Aorta (tissue), 5 donors: Measurements from ENCODE around the gene CDH23. TPM values are rescaled to one million over a fixed set of nuclear protein-coding genes. Genes with fewer than 3 reads are reported as not detected.
A peak's percentile ranks its signal among the peaks of the same experiment; 100 is the strongest.

Source experiments
- ATAC-seq: fragments of 200-7000 bp; cut with Tn5 transposase; one replicate; pipeline ENCODE4 v1.9.1; 2022; ENCODE audit warnings: moderate library complexity; ENCODE audit not compliant: low FRiP score
- DNase-seq, 2 donors: peaks; one replicate each; pipeline ENCODE4 v3.0.0-alpha.2; 2020
- H3K27ac ChIP-seq, 2 donors: one replicate each; pipeline ENCODE4 v1.5.1; 2013; ENCODE audit warnings: low read length in 2 of 2, mild to moderate bottlenecking in 2 of 2, moderate library complexity in 2 of 2, control low read depth in 1 of 2, inconsistent platforms in 1 of 2, low read depth in 1 of 2
- H3K27me3 ChIP-seq, 2 donors: one replicate each; pipeline ENCODE4 v1.6.1; 2013; ENCODE audit warnings: control low read depth in 1 of 2, low read length in 1 of 2, mild to moderate bottlenecking in 1 of 2, moderate library complexity in 1 of 2; ENCODE audit not compliant: insufficient read depth in 2 of 2, control insufficient read depth in 1 of 2
- H3K36me3 ChIP-seq, 2 donors: one replicate each; pipeline ENCODE4 v1.6.1; 2013; ENCODE audit warnings: control low read depth in 1 of 2, low read length in 1 of 2, mild to moderate bottlenecking in 1 of 2; ENCODE audit not compliant: insufficient read depth in 2 of 2, control insufficient read depth in 1 of 2
- H3K4me1 ChIP-seq, 2 donors: one replicate each; pipeline ENCODE4 v1.6.1; 2013; ENCODE audit warnings: low read length in 2 of 2, control low read depth in 1 of 2, mild to moderate bottlenecking in 1 of 2, moderate library complexity in 1 of 2; ENCODE audit not compliant: insufficient read depth in 2 of 2, control insufficient read depth in 1 of 2
- H3K4me3 ChIP-seq, 2 donors: one replicate each; pipeline ENCODE4 v1.5.1; 2013; ENCODE audit warnings: low read length in 2 of 2, control low read depth in 1 of 2, mild to moderate bottlenecking in 1 of 2
- H3K9me3 ChIP-seq: one replicate; pipeline ENCODE4 v1.6.1; 2013; ENCODE audit warnings: mild to moderate bottlenecking, low read length; ENCODE audit not compliant: control insufficient read depth
- WGBS, 2 donors: extraction: QIAGEN DNeasy Blood & Tissue Kit; methylation state at CpG; one replicate each; pipeline ENCODE4 v1.1.7; 2013; 5-methylcytosine and 5-hydroxymethylcytosine counted together
- intact Hi-C, 2 donors: fragments of 100-400 bp; cut with DNase I; formaldehyde crosslinking; loops; one replicate each; pipeline versions ENCODE4 v1.14.2 to v1.15.0; 2022
- polyA plus RNA-seq, 2 donors: library from polyadenylated mRNA; stranded (reverse); fragments of 200-250 nt; gene quantifications; one replicate each; pipeline ENCODE4 v1.2.3, GENCODE V29; 2013
- total RNA-seq, 2 donors: library from RNA; stranded (reverse); fragmentation: NEBNext Ultra II Directional; extraction: Animal tissue kit (Norgen Biotek cat#: 25700); gene quantifications; one replicate each; pipeline ENCODE4 v1.2.1, GENCODE V29; 2021
- donor health status: healthy with polysubstance abuse.
- donor health status: Bipolar disorder and iron deficiency.
- donor health status: DM: no; HTN: no; CAD: no.
- donor health status: DM: no; HTN: no; CAD: no.
- donor health status: DM: yes; HTN: yes; CAD: no.

CDH23 gene
- total and polyA plus RNA-seq, 4 donors: 0.50 to 16.6 (median 7.3) TPM

DNA sequence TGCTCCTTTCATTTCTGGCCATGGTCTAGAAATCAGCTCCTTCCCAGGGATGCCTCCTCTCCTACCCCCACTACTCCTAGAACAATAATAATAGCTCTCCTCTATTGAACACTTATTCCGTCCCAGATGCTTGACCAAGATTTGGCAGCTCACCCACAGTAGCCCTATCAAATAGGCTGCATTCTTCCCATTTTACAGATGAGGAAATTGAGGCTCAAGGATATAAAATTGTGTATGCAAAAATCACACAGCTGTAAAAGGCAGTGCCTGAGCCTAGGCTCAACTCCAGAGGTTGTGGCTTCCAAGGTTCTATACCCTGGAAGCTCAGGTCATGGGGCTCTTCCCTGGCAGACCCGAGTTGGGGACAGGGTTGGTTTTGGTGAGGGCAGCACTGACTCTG lies 240.6 kb downstream of the CDH23 start:
- 89 to 95% methylated on average over 2 of the region's 2 CpGs for WGBS, 2 donors
- DNase-seq: no peak
- no peak overlapping the region for H3K27ac ChIP-seq
- H3K36me3 ChIP-seq: no peaks in the 10 kb centered on the region
- ATAC-seq: no peak
- H3K4me3 ChIP-seq: no peak overlapping the region
- no peaks in the 10 kb centered on the region for H3K4me1 ChIP-seq
- no peaks in the 10 kb centered on the region for H3K9me3 ChIP-seq
- H3K27me3 ChIP-seq: no peaks in the 10 kb centered on the region
- intact Hi-C loops: no loop called here

DNA sequence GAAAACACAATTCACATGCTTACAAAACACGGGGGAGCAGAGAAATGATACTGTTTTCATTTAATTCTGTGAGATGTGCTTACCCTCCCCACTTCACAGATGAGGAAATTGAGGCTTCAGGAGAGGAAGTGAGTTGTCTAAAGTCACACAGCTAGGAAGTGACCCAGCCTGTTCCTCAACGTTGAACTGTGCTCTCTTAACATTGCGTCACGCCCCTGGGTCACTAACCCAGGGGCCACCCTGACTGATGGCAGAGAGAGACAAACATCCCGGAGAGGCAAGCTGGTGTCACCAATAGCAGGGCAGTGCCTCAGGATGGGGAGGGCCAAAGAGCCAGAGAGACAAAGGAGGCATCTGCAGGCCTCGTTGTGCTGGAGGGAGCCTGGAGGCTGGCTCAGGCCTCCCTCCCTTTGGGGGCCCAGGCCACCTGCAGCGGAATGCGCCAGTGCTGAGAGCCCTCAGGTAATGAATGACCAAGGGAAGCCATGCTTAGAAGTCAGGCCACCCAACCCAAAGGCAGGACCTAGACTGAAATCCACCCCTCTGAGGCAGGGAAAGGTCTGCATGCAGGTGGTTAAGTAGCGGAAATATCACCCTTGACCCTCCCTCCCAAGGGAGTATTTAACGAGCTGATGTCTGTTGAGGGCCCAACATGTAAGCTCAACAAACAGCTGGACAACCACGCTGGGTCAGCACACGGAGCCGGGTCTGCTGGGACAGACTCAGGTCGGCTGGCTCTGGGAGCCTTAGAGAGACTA lies 241.5 kb downstream of the CDH23 start:
- no peaks in the 10 kb centered on the region for H3K4me1 ChIP-seq
- peak; percentile 6 for ATAC-seq
- no peak overlapping the region for H3K27ac ChIP-seq
- DNase-seq: peak in 1 of 2 donors; percentile 62
- H3K27me3 ChIP-seq: no peaks in the 10 kb centered on the region
- H3K9me3 ChIP-seq: no peaks in the 10 kb centered on the region
- no peaks in the 10 kb centered on the region for H3K36me3 ChIP-seq
- 75 to 80% methylated on average over 14 of the region's 14 CpGs for WGBS, 2 donors
- intact Hi-C loops: no loop called here
- no peak overlapping the region for H3K4me3 ChIP-seq

DNA sequence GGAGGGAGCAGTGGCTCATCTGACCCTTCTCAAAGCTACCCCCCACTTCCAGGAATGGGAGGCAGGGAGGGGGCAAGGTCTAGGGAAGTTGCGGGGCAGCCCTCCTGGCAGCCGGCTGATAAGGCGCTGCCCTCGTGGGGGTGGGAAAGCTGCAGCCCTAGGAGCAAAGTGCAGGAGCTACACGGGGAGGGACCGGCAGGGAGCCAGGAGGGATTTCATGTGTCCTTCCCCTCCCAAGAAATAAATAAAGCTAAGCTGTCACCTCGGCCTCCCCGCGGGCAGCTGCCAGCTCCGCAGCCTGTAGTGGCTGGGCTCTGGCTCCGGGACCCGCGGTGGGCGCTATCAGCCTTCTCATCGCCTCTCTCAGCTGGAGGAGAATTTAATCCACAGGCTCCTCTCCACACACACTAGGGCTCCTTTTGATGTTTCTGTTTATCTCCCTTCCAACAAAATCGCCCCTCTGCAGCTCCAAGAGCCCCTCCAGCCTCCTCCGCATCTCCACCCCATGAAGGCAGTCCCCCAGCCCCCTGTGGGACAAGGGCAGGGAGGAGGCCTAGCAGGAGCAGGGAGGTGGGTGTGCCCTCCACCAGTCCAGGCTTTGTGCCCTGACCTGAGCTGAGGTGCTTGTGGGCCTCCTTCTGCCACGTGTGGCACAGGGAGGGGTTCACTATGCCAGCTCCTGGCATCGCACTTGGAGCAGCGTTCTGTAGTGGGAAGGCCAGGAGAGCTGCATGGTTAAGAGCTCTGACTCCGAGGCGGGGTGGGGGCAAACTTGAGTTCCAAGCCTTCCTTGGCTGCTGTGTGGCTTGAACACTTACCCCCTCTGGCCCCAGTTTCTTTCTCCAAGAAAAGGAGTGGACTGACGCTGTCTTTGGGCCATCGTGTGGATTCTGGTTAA lies 242.4 kb downstream of the CDH23 start:
- DNase-seq: no peak
- 50 to 57% methylated on average over 24 of the region's 24 CpGs for WGBS, 2 donors
- Histone ChIP-seq H3K9me3 (no peaks in the 10 kb centered on the region), H3K27ac (no peak overlapping the region), H3K27me3 (no peaks in the 10 kb centered on the region), H3K4me1 (no peaks in the 10 kb centered on the region), H3K4me3 (no peak overlapping the region), H3K36me3 (no peaks in the 10 kb centered on the region)
- ATAC-seq: peak; percentile 6
- intact Hi-C loops: no loop called here

DNA sequence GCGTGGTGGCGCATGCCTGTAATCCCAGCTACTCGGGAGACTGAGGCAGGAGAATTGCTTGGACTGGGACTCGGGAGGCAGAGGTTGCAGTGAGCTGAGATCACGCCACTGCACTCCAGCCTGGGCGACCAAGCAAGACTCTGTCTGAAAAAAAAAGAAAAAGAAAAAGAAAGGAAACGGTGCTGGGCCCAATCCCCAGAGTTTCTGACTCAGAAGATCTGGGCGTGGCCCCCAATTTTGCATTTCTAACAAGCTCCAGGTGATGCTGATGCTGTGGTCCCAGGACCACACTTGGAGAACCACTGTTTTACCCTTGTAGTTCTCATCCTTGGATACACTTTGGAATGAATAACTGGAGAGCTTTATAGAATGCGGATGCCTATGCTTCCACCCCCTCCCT lies 243.9 kb downstream of the CDH23 start:
- H3K36me3 ChIP-seq: no peaks in the 10 kb centered on the region
- 78 to 87% methylated on average over 9 of the region's 9 CpGs for WGBS, 2 donors
- H3K9me3 ChIP-seq: no peaks in the 10 kb centered on the region
- no peak overlapping the region for H3K4me3 ChIP-seq
- ATAC-seq (no peak), DNase-seq (no peak)
- H3K27me3 ChIP-seq: no peaks in the 10 kb centered on the region
- intact Hi-C loops: no loop called here
- no peak overlapping the region for H3K27ac ChIP-seq
- no peaks in the 10 kb centered on the region for H3K4me1 ChIP-seq

DNA sequence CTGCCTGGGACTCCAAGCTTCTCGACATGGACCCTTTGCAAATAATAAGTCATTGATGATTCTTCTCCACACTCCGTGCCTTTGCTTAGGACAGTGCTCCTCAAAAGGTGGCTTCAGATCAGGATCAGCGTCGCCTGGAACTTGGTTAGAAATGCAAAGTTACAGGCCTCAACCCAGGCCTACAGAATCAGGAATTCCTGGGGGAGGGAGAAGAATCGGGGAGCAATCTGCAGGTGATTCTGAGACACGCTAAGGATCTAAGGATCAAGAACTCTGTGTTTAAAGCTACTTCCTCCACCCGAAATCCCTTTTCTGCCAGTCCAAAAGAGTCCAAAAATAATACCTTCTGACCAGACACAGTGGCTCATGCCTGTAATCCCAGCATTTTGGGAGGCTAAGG lies 244.7 kb downstream of the CDH23 start:
- H3K9me3 ChIP-seq: no peaks in the 10 kb centered on the region
- DNase-seq: no peak
- WGBS, 2 donors: 93 to 94% methylated on average over 7 of the region's 7 CpGs
- no peak for ATAC-seq
- intact Hi-C loops: no loop called here
- no peak overlapping the region for H3K4me3 ChIP-seq
- no peak overlapping the region for H3K27ac ChIP-seq
- no peaks in the 10 kb centered on the region for H3K36me3 ChIP-seq
- no peaks in the 10 kb centered on the region for H3K27me3 ChIP-seq
- H3K4me1 ChIP-seq: no peaks in the 10 kb centered on the region

DNA sequence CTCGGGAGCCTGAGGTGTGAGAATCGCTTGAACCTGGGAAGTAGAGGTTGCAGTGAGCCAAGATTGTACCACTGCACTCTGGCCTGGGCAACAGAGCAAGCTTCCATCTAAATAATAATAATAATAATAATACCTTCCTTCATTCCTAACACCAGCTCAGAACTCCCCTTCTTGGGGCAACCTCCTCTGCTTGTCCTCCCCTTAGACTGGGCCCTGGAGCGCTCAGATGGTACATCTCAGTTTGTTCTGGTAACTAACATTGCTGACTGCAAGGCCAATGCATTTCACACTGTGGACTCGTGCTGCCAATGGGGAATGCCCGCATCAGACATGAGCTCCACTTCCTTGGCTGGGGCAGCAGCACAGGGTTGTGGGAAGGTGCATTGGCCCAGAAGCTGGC lies 245.3 kb downstream of the CDH23 start:
- intact Hi-C loops: no loop called here
- Histone ChIP-seq H3K36me3 (no peaks in the 10 kb centered on the region), H3K27ac (no peak overlapping the region), H3K9me3 (no peaks in the 10 kb centered on the region), H3K4me1 (no peaks in the 10 kb centered on the region), H3K27me3 (no peaks in the 10 kb centered on the region), H3K4me3 (no peak overlapping the region)
- WGBS, 2 donors: 78 to 87% methylated on average over 5 of the region's 5 CpGs
- ATAC-seq: no peak
- no peak for DNase-seq

DNA sequence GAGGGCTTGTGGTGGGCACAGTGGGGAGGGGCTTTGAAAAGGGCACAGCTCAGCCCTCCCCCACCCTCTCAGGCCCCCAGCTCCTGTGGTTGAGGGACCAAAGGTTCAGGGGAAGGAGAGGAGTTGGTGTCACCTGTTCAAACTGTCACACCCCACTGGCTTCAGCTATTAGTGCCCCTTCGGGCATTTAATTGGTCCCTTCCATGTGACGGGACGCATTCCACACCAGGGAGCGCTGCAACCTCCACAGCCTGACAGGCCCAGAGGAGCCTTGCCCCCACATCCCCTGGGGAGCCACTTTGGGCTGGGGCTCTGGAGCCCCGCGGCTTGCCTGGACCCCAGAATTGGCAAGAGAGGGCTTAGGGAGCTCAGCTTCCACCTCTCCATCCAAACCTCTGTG lies 247.2 kb downstream of the CDH23 start:
- ATAC-seq: no peak
- 70 to 71% methylated on average over 6 of the region's 6 CpGs for WGBS, 2 donors
- DNase-seq: no peak
- no peak overlapping the region for H3K4me3 ChIP-seq
- H3K27me3 ChIP-seq: no peaks in the 10 kb centered on the region
- H3K36me3 ChIP-seq: no peaks in the 10 kb centered on the region
- no peak overlapping the region for H3K27ac ChIP-seq
- no peaks in the 10 kb centered on the region for H3K4me1 ChIP-seq
- H3K9me3 ChIP-seq: no peaks in the 10 kb centered on the region
- intact Hi-C loops: no loop called here

DNA sequence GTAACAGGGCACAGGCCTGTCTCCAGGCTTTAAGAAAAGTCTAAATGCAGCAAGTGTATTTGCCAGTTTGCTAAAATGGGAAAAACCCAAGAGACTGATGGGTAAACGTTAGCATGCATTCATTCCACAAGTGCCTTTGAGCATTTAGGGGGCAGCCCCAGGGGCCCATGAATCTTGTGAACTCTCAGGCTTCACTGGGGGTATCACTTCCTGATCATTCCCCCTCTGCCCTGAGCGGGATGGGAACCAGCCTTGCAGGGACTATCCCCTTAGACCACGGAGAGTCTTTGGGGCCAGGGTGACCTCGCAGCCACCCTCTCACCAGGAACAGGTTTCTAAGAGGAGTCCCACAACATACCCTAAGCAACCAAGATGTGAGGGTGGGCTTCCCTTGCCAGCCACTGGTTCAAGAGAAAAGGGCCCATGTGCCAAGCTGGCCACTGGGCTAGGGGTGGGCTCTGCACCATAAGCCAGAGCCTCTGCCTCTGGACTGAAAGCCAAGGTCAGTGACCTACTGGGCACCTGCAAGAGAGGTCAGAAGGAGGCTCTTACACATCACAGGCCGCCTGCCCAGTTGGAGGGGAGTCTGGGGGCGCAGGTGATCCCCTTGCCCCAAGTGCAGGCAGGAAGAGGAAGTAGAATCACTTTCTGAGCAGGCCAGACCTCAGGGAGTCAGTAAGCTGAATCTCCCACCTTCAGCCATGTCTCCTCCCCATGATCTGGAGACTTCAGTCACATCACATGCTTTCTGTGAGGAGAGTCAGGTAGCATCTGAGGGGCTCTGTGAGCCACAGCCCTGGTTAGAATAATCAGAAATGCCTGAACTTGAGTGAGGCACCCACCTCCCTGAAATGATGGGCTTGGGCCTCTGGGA lies 247.8 kb downstream of the CDH23 start:
- DNase-seq (no peak), ATAC-seq (no peak)
- WGBS, 2 donors: 80 to 82% methylated on average over 6 of the region's 6 CpGs
- Histone ChIP-seq H3K27me3 (no peaks in the 10 kb centered on the region), H3K27ac (no peak overlapping the region), H3K36me3 (no peaks in the 10 kb centered on the region), H3K9me3 (no peaks in the 10 kb centered on the region), H3K4me3 (no peak overlapping the region), H3K4me1 (no peaks in the 10 kb centered on the region)
- intact Hi-C loops: no loop called here
